Pulmonary artery endothelial cell (primary cell): ENCODE results near the gene POTEF. TPM values are rescaled to one million over a fixed set of nuclear protein-coding genes. Genes with fewer than 3 reads are reported as not detected.
"Not testable (repeated sequence)": the region's sequence is repeated elsewhere in the genome, so short reads cannot be mapped to it uniquely, and the experiment has no call there.

Experiments used
- DNase-seq: peaks from one replicate; pipeline ENCODE4 v3.0.0-alpha.2; 2011; ENCODE audit warnings: low read depth, low spot score
- total RNA-seq: library from RNA; depleted of rRNA; stranded (reverse); fragments of >200 nt; gene quantifications from 2 replicates; pipeline ENCODE4 v1.2.3, GENCODE V29; 2014

Gene POTEF
- total RNA-seq, 1 donor from 2014 or later = under 0.01 TPM

GRCh38 chr2:130152816-130153595 is 24.0 kb upstream of the POTEF start:
- DNase-seq = no peak

GRCh38 chr2:130152136-130152815 is 23.3 kb upstream of the POTEF start:
- not testable (repeated sequence) for DNase-seq

DNA sequence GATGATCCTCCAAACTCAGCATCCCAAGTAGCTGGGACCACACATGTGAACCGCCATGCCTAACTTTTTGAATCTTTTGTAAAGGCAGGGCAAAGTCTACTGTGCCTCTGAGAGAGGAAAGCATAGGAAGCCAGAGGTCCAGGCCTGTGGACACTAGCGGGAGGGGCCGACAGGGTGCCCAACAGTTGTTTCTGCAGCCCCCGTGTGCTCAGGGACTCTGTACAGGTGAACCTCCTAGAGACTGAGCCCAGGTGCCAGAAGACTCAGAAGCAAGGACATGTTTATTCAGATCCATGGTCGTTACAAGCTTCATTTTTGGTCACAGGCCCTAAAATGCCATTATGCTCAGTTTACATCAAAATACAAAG is 22.1 kb upstream of the POTEF start:
- DNase-seq = not testable (repeated sequence)

DNA sequence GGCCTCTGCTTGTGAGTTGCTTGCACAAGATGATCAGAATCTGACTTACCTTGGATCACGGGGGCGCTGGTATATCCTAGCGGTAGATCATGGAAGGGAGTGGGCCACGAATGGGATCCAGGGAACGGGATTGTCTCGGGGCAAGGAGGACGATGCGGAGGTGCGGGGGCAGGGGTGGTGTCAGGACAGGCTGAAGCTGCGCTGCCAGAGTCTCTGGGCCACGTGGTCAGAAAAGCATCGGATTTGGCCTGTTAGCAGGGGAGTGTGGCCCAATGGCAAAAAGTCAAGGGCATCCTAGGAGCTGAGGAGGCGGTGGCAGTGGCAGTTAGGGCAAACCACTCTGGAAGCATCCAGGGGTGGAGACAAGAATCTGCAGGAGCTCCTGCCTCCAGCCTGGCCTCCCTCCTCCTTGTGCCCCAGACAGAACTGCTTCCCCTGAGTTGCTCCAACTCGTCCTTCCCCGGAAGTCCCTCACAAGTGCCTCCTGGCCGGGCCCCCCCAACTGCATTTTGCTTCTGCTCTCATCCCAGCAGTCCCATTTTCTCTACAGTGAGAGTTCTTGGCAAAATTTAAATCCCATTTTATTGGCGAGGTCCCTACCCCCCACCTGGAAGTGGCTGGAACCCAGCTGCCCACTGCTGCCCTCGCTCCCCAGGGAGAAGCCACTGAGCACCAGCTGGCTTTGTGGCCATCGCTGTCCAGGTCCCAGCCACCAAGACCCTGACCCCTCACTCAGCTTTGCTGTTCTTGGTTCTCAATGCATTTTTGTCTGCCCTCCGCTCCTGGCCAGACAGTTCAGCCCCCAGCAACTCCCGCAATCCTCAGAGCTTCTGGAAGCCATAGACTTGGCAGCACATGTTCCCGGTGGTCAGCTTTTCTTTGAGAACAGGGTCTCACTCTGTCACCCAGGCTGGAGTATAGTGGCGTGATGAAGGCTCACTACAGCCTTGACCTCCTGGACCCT is 21.4 kb upstream of the POTEF start:
- DNase-seq = no peak

DNA sequence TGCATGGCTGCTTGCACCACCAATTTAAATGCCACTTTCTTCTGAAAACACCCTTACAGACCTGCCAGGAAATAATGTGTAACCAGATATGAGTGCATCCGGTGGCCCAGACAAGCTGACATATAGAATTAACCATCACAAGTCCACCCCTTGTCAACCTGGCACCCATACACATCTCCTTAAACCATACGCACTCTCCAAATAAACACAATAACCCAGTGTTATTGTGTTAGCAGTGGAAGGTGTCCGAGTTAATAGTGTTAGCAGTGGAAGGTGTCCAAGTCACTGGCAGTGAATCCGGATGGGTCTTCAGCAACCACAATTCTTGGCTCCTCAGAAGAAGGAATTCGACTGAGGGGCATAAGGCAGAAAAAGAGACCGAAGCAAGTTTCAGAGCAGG is 19.5 kb upstream of the POTEF start:
- DNase-seq = not testable (repeated sequence)

DNA sequence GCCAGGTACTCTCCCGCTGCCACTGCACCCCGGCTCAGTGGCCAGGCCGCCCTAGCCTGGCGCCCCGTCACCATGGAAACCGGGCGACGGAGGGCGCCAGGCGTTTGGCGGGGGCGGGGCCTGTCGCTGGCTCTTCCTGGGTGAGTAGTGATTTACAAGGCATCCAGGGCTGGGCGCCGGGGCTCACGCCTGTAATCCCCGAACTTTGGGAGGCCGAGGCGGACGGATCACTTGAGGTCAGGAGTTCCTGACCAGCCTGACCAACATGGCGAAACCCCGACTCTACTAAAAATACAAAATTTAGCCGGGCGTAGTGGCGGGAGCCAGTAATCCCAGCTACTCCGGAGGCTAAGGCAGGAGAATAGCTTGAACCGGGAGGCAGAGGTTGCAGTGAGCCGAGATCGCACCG is 16.0 kb upstream of the POTEF start, which contains the start of gene CCDC74B:
Gene CCDC74B (minus strand): TSS at position 107 of the 409 bp plus-strand sequence. CDS start 116 bp downstream, outside the sequence.
- not testable (repeated sequence) for DNase-seq

DNA sequence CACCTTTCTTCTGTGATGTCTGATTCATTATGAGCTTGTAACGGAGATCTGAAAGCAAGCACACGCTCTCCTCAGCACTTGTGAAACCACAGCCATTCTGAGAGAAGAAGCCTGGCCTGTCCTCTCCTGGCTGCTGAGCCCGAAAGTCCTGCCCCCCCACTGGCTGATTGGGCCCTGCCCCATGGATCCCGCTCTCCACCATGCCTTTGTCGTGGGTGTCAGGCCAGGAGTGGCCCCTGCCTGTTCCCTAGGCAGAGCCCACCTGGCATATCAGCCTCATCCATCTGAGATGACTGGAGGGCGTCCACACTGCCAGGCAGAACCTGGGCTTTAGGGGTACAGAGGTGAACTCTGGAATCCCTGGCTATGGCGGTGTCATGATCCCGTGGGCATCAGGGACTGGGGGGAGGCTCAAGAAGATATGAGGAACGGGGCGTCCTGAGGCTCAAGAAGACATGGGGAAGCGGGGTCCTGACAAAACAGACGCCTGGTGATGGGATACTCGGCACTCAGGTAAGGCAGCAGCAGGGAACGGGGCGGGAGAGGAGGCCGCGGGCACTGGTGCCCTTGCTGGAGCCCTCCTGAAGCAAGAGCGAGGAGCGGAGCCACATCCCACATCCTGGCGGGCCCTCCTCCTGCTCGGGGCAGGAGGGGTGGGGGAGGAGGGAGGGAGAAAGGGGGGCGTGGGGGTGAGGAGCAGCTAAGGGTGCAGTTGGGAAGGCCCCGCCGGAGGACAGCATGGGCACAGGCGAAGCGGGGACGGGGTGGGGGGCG is 14.4 kb upstream of the POTEF start:
- not testable (repeated sequence) for DNase-seq

- not testable (repeated sequence) for DNase-seq
Observed at GRCh38 chr2:130142396-130143265, 13.6 kb upstream of the POTEF start.

DNA sequence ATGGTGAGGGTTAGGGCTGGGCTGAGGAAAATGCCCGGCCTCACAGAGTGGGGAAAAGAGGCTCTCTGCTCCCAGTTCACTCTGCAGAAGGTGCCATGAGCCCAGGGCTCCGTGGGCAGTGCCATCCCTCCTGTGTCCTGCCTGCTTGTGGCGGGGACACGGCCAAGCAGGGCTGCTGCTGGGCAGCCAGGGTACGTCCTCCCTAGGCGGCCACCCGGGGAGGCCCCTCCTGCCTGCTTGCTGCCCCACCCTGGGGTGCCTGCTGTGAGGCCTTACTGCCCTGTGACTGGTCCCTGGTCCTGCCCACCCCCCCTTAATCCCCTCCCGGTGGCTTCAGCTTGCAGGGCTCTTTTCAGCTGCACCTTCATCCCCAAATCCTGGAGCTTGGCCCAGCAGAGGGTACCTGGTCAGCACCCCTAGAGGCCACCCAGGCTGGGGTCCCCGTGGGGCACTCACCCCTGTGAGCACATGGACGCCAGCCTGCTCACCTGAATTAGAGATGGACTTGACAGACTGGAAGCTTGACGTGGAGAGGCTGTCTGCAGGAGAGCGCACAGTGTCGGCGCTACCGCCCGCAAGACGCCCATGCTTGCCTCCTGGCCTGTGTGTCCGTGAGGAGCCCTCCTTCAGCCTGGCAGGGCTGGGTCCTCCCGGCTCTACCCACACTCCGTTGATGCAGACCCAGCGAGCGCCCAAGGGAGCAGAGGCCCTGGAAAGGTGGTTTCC is 12.8 kb upstream of the POTEF start:
- not testable (repeated sequence) for DNase-seq

- DNase-seq = not testable (repeated sequence)
Observed at GRCh38 chr2:130141002-130141401, 12.0 kb upstream of the POTEF start.

DNA sequence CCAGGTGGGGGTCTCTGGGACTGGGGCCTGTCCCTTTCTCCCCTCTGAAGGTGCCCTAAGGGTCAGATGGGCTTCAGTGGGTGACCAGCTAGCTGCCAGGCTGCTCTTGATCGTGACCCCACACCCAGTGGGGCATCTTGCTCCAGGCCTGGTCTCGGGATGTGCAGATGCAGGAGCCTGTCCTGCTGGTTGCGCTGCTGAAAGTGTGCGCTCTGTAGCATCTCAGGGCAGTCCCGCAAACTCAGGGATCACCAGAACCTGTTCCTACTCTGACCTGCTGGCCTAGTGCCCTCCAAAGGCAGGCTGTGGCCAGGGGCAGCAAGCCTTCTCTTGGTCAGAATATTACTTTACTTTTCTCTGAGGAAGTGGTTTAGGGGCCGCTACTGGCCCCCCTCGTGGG is 11.5 kb upstream of the POTEF start:
- DNase-seq = not testable (repeated sequence)

GRCh38 chr2:130139331-130140280 is 10.6 kb upstream of the POTEF start:
- DNase-seq = not testable (repeated sequence)

DNA sequence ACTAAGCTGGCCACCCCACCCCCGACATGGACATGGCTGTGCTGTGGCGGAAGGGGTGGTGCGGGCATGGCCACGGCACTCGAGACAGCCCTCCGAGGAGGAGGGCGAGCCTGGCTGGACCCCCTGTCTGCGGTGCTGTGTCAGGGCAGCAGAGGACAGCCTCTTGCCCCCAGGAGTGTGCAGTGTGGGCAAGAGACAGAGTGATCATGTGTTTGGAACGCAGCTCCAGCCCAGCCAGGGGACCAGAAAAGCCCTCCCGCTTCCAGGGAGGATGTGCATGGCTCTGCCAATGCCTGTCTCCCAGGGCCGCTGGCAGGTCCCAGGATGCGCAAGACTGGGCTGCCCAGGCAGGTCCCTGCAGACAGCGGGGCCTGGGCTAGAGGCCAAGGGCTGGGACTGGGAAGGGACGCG is 9.8 kb upstream of the POTEF start:
- DNase-seq = not testable (repeated sequence)

DNA sequence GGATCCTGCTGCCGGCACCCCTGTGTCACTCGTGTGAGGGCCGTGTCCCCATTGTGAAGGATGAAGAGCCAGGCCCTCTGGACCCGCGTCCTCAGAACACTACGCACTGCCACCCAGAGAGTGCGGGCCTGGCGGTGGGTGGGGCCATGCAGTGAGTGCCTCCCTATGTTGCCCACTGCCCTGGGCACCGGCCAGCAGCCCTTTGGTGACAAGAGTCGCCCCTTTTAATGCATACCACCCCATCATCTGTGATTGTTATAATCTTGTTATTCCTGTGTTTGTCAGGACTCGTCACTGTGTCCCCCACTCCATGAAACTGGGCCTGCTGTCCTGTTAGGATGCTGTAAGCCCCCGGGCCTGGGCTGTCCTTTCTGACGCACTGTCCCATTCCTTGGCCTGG is 9.3 kb upstream of the POTEF start:
- not testable (repeated sequence) for DNase-seq

- DNase-seq = not testable (repeated sequence)
Observed at GRCh38 chr2:130137118-130137517, 8.1 kb upstream of the POTEF start.

- not testable (repeated sequence) for DNase-seq
Observed at GRCh38 chr2:130136546-130136945, 7.5 kb upstream of the POTEF start.

DNA sequence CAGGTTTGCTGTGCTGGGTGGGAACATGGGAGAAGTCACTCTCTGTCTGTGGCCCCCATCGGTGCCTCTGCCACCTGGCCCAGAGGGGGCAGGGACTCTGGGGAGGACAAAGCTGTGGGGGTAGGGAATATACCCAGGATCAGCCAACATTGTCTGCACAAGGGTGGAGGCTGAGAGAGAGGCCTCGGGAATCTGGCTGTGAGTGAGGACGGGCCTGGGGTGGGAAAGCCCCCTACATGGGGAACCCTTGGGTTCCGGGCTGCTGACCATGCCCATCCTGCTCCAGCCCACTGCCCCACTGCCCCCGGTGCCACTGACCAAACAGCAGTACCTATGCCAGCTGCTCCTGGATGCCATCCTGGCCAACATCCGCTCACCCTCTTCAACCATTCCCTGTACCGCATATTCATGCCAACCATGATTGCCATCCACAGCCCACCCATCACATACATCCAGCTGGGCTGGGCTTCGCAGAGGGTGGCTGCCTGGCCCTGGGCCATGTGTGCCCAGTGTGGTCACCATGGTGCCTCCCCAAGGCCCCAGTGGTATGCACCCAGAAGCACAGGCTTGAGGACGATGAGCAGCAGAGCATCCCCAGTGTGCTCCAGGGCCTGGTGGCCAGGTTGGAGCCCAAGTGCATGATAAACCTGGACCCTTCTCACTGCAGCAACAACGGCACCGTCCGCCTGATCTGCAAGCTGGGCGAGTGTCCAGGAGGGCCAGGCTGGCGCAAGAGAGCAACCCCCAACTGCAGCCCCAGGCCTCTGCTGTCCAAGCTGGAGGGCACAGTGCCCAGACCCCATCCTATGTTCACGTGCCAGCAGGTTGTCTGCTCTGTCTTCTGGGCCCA is 6.9 kb upstream of the POTEF start:
- no peak for DNase-seq
